ENCODE measurements around the gene ACIN1. TPM values are rescaled to one million over a fixed set of nuclear protein-coding genes. Genes with fewer than 3 reads are reported as not detected.

Gene ACIN1
- total and polyA plus RNA-seq, 2 donors (not counting 1 experiment from before 2014, with no cell fraction given): 75.1 to 94.0 TPM

GRCh38 chr14:23033801-23034497 lies 61.0 kb downstream of the ACIN1 start:
- Histone ChIP-seq H3K4me2 (ENCODE audit: extremely low read depth, insufficient read depth, low read length) (peak overlapping the region; percentile 81), H3K79me2 (ENCODE audit: control insufficient read depth, insufficient read depth, low read length) (peaks cover 19% of the 10 kb centered on the region), H3K4me3 (replicated peaks in 1 of 4; ENCODE audit: control extremely low read depth in 1 of 4, insufficient read depth in 1 of 4, low read depth in 3 of 4, low read length in 4 of 4) (peak overlapping the region; percentile 78 to 99 (median 96)), H3K9me3 (ENCODE audit: control insufficient read depth, insufficient read depth, low read depth, low read length) (no peaks in the 10 kb centered on the region), H4K20me1 (ENCODE audit: control insufficient read depth, extremely low read depth, insufficient read depth, low read length) (no peaks in the 10 kb centered on the region), H3K36me3 (ENCODE audit: control insufficient read depth, insufficient read depth, low read length) (peaks cover 10% of the 10 kb centered on the region), H3K9ac (ENCODE audit: insufficient read depth, low read length) (peak overlapping the region; percentile 98), H3K27me3 (ENCODE audit: control insufficient read depth, insufficient read depth, low read length) (no peaks in the 10 kb centered on the region), H3K27ac (ENCODE audit: insufficient read depth, low read length) (peak overlapping the region; percentile 97), H2AFZ (ENCODE audit: low read length) (peak overlapping the region; percentile 93), H3K4me1 (ENCODE audit: control insufficient read depth, extremely low read depth, insufficient read depth, low read length) (peaks cover 3% of the 10 kb centered on the region)
- no peak for TF ChIP-seq CTCF (conservative IDR thresholded peaks at IDR 0.05 in 1 of 2, IDR thresholded peaks at IDR 0.05 in 1 of 2; ENCODE audit: low read depth in 1 of 2, low read length in 2 of 2)
- no peak for TF ChIP-seq EZH2 (IDR thresholded peaks at IDR 0.05; ENCODE audit: low read length, missing control alignments)
- no peak for DNase-seq (ENCODE audit: low read depth in 2 of 2)

- Histone ChIP-seq H3K27ac (ENCODE audit: insufficient read depth, low read length) (no peak overlapping the region), H3K9me3 (ENCODE audit: control insufficient read depth, insufficient read depth, low read depth, low read length) (no peaks in the 10 kb centered on the region), H3K4me3 (replicated peaks in 1 of 4; ENCODE audit: control extremely low read depth in 1 of 4, insufficient read depth in 1 of 4, low read depth in 3 of 4, low read length in 4 of 4) (peak overlapping the region; percentile 78 to 99 (median 96)), H3K9ac (ENCODE audit: insufficient read depth, low read length) (no peak overlapping the region), H3K4me1 (ENCODE audit: control insufficient read depth, extremely low read depth, insufficient read depth, low read length) (peaks cover 3% of the 10 kb centered on the region), H3K36me3 (ENCODE audit: control insufficient read depth, insufficient read depth, low read length) (peaks cover 10% of the 10 kb centered on the region), H2AFZ (ENCODE audit: low read length) (no peak overlapping the region), H3K4me2 (ENCODE audit: extremely low read depth, insufficient read depth, low read length) (peak overlapping the region; percentile 81), H4K20me1 (ENCODE audit: control insufficient read depth, extremely low read depth, insufficient read depth, low read length) (no peaks in the 10 kb centered on the region), H3K27me3 (ENCODE audit: control insufficient read depth, insufficient read depth, low read length) (no peaks in the 10 kb centered on the region), H3K79me2 (ENCODE audit: control insufficient read depth, insufficient read depth, low read length) (peaks cover 19% of the 10 kb centered on the region)
- DNase-seq (ENCODE audit: low read depth in 2 of 2): no peak
- TF ChIP-seq EZH2 (IDR thresholded peaks at IDR 0.05; ENCODE audit: low read length, missing control alignments): no peak
- TF ChIP-seq CTCF (conservative IDR thresholded peaks at IDR 0.05 in 1 of 2, IDR thresholded peaks at IDR 0.05 in 1 of 2; ENCODE audit: low read depth in 1 of 2, low read length in 2 of 2): no peak
These were observed 61.6 kb downstream of the ACIN1 start for GRCh38 chr14:23033251-23033727.

GRCh38 chr14:23030936-23031335 lies 64.0 kb downstream of the ACIN1 start:
- H3K79me2 ChIP-seq (ENCODE audit: control insufficient read depth, insufficient read depth, low read length): peaks cover 19% of the 10 kb centered on the region
- no peak overlapping the region for H3K4me2 ChIP-seq (ENCODE audit: extremely low read depth, insufficient read depth, low read length)
- no peak for DNase-seq (ENCODE audit: low read depth in 2 of 2)
- H3K27ac ChIP-seq (ENCODE audit: insufficient read depth, low read length): no peak overlapping the region
- H3K36me3 ChIP-seq (ENCODE audit: control insufficient read depth, insufficient read depth, low read length): peaks cover 11% of the 10 kb centered on the region
- no peak overlapping the region for H3K4me3 ChIP-seq (replicated peaks in 1 of 4; ENCODE audit: control extremely low read depth in 1 of 4, insufficient read depth in 1 of 4, low read depth in 3 of 4, low read length in 4 of 4)
- TF ChIP-seq CTCF (conservative IDR thresholded peaks at IDR 0.05 in 1 of 2, IDR thresholded peaks at IDR 0.05 in 1 of 2; ENCODE audit: low read depth in 1 of 2, low read length in 2 of 2) (no peak), EZH2 (IDR thresholded peaks at IDR 0.05; ENCODE audit: low read length, missing control alignments) (no peak)
- no peak overlapping the region for H2AFZ ChIP-seq (ENCODE audit: low read length)
- H3K9me3 ChIP-seq (ENCODE audit: control insufficient read depth, insufficient read depth, low read depth, low read length): no peaks in the 10 kb centered on the region
- no peak overlapping the region for H3K9ac ChIP-seq (ENCODE audit: insufficient read depth, low read length)
- H3K4me1 ChIP-seq (ENCODE audit: control insufficient read depth, extremely low read depth, insufficient read depth, low read length): peaks cover 3% of the 10 kb centered on the region
- no peaks in the 10 kb centered on the region for H3K27me3 ChIP-seq (ENCODE audit: control insufficient read depth, insufficient read depth, low read length)
- no peaks in the 10 kb centered on the region for H4K20me1 ChIP-seq (ENCODE audit: control insufficient read depth, extremely low read depth, insufficient read depth, low read length)

All from fibroblast of lung (primary cell).